ENCODE data around the gene OR2AG2.

GRCh38 chr11:6780829-6781228 lies 9.1 kb upstream of the OR2AG2 start:
- TF ChIP-seq CTCF (IDR thresholded peaks at IDR 0.05) (no peak), POLR2A (IDR thresholded peaks at IDR 0.05) (no peak)

Data from body of pancreas (tissue), 4 donors.